Keratinocyte (primary cell): ENCODE measurements around the gene WFDC2.

Experiments
- EZH2 ChIP-seq: IDR thresholded peaks from one replicate; pipeline ENCODE4 v1.6.1; 2012; ENCODE audit warnings: inconsistent platforms, mild to moderate bottlenecking, low read length, moderate library complexity
- TF ChIP-seq, protein P1 (sequence below), 3 experiments: IDR thresholded peaks in 1 of 3; conservative IDR thresholded peaks in 1 of 3; optimal IDR thresholded peaks in 1 of 3; 2 replicates in 2 of 3; 3 replicates in 1 of 3; pipeline versions ENCODE3 to v1.5.1; 2011; ENCODE audit warnings: low read length in 3 of 3, mild to moderate bottlenecking in 3 of 3, moderate library complexity in 2 of 3, control low read depth in 1 of 3, inconsistent platforms in 1 of 3; ENCODE audit not compliant: insufficient read depth in 2 of 3; ENCODE audit errors: extremely low read depth in 1 of 3

DNA sequence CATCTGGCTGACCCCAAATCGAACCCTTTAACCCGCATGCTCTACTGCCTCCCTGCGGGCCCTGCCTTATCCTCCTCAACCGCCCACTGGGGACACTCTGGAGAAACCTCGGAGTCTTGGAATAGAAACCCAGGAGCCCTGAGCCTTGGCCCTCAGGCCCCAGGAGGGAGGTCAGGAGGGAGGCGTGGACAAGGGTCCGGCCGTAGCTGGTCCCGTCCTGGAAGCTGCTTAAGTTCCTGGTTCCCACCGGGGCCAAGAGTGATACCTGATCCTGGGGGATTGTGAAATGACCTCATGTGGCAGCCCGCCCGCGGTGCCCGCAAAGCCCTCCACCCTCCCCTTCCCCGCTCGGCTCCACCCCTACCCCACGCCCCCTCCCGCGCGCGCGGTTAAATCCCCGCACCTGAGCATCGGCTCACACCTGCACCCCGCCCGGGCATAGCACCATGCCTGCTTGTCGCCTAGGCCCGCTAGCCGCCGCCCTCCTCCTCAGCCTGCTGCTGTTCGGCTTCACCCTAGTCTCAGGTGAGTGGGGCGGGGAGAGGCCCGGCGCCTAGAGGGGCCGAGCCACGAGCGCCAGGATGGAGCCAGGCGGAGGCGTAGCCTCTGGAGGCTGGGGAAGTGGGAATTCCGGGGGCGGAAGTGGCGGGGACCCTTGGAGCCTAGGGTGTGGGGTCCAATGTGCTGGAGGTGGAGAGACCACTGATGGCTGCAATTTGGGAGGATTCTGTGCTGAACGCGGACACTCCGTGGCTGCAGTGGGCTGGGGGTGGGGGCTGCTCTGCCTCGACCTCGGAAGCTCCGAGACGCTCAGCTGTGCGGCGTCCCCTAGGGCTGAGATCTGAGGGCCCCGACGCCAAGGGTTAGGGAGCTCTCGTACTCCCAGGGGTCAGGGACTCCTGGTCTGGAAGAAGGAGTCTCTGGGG is at the start of gene WFDC2:
- TF ChIP-seq, protein P1, sequence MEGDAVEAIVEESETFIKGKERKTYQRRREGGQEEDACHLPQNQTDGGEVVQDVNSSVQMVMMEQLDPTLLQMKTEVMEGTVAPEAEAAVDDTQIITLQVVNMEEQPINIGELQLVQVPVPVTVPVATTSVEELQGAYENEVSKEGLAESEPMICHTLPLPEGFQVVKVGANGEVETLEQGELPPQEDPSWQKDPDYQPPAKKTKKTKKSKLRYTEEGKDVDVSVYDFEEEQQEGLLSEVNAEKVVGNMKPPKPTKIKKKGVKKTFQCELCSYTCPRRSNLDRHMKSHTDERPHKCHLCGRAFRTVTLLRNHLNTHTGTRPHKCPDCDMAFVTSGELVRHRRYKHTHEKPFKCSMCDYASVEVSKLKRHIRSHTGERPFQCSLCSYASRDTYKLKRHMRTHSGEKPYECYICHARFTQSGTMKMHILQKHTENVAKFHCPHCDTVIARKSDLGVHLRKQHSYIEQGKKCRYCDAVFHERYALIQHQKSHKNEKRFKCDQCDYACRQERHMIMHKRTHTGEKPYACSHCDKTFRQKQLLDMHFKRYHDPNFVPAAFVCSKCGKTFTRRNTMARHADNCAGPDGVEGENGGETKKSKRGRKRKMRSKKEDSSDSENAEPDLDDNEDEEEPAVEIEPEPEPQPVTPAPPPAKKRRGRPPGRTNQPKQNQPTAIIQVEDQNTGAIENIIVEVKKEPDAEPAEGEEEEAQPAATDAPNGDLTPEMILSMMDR (optimal IDR thresholded peaks at IDR 0.05 in 1 of 3, IDR thresholded peaks at IDR 0.05 in 1 of 3, conservative IDR thresholded peaks at IDR 0.05 in 1 of 3; ENCODE audit: extremely low read depth in 1 of 3, insufficient read depth in 2 of 3, low read length in 3 of 3): no peak
- peak; percentile 40 for TF ChIP-seq EZH2
